GM23338 (cell line): ENCODE data around the gene PIK3AP1. TPM values are rescaled to one million over a fixed set of nuclear protein-coding genes. Genes with fewer than 3 reads are reported as not detected.

ENCODE experiments used
- ATAC-seq: fragments of 200-7000 bp; cut with Tn5 transposase; 3 replicates; pipeline ENCODE4 v1.9.1; 2020
- DNase-seq: peaks from one replicate; pipeline ENCODE4 v3.0.0-alpha.2; 2015; ENCODE audit warnings: low spot score
- H2AFZ ChIP-seq: fragments of 200-600 bp; sonication (generic); 2 replicates; pipeline ENCODE4 v1.8.0; 2016; ENCODE audit warnings: antibody characterized with exemption, mild to moderate bottlenecking, moderate library complexity
- H3F3A ChIP-seq: fragments of 200-600 bp; sonication (generic); replicated peaks from 2 replicates; pipeline ENCODE4 v1.8.0; 2017; ENCODE audit warnings: antibody characterized with exemption, mixed run types, low read depth
- H3K27ac ChIP-seq: fragments of 200-600 bp; sonication (generic); 2 replicates; pipeline ENCODE4 v1.6.1; 2016; ENCODE audit warnings: low read depth
- H3K27me3 ChIP-seq: fragments of 200-600 bp; sonication (generic); 2 replicates; pipeline ENCODE4 v1.8.0; 2016; ENCODE audit warnings: mild to moderate bottlenecking, mixed run types, moderate library complexity; ENCODE audit not compliant: insufficient read depth
- H3K36me3 ChIP-seq: fragments of 200-600 bp; sonication (generic); 2 replicates; pipeline ENCODE4 v1.8.0; 2016; ENCODE audit warnings: mild to moderate bottlenecking; ENCODE audit not compliant: insufficient read depth
- H3K4me1 ChIP-seq: fragments of 200-600 bp; sonication (generic); 2 replicates; pipeline ENCODE4 v1.8.0; 2016; ENCODE audit warnings: mild to moderate bottlenecking, moderate library complexity; ENCODE audit not compliant: insufficient read depth
- H3K4me2 ChIP-seq: fragments of 200-600 bp; sonication (generic); 2 replicates; pipeline ENCODE4 v1.7.1; 2017; ENCODE audit warnings: mixed run types
- H3K4me3 ChIP-seq: fragments of 200-600 bp; sonication (generic); 2 replicates; pipeline ENCODE4 v1.6.1; 2016; ENCODE audit warnings: mixed run types
- H3K79me2 ChIP-seq: fragments of 200-600 bp; sonication (generic); replicated peaks from 2 replicates; pipeline ENCODE4 v1.8.0; 2017; ENCODE audit warnings: mild to moderate bottlenecking; ENCODE audit not compliant: insufficient read depth
- H3K9me2 ChIP-seq: fragments of 200-600 bp; sonication (generic); 2 replicates; pipeline ENCODE4 v1.8.0; 2017; ENCODE audit not compliant: insufficient read depth
- H4K20me1 ChIP-seq: fragments of 200-600 bp; sonication (generic); replicated peaks from 2 replicates; pipeline ENCODE4 v1.8.0; 2017; ENCODE audit warnings: mild to moderate bottlenecking; ENCODE audit not compliant: insufficient read depth
- H3K27ac Mint-ChIP-seq: 2 replicates; pipeline ENCODE4 v1.8.0; 2020; ENCODE audit warnings: inconsistent platforms, mild to moderate bottlenecking, moderate library complexity, mixed read lengths
- H3K27me3 Mint-ChIP-seq: 3 replicates; pipeline ENCODE4 v1.8.0; 2022; ENCODE audit warnings: low read depth, mild to moderate bottlenecking, moderate library complexity, mixed read lengths, inconsistent platforms; ENCODE audit not compliant: insufficient read depth, poor library complexity
- H3K36me3 Mint-ChIP-seq: 3 replicates; pipeline ENCODE4 v1.8.0; 2021; ENCODE audit warnings: low read depth, mild to moderate bottlenecking, inconsistent platforms, moderate library complexity, mixed read lengths
- H3K4me1 Mint-ChIP-seq: 3 replicates; pipeline ENCODE4 v1.8.0; 2020; ENCODE audit warnings: mild to moderate bottlenecking, inconsistent platforms, mixed read lengths
- H3K4me3 Mint-ChIP-seq: 3 replicates; pipeline ENCODE4 v1.8.0; 2021; ENCODE audit warnings: moderate library complexity, mild to moderate bottlenecking, inconsistent platforms, mixed read lengths
- H3K9me3 Mint-ChIP-seq: 3 replicates; pipeline ENCODE4 v1.8.0; 2020; ENCODE audit warnings: moderate library complexity, mild to moderate bottlenecking, inconsistent platforms, mixed read lengths
- CREB1 ChIP-seq: fragments of 250-450 bp; sonication (Bioruptor Pico); IDR thresholded peaks from 2 replicates; pipeline ENCODE4 v1.5.0; 2020; ENCODE audit warnings: low read depth, mild to moderate bottlenecking, moderate library complexity
- CTCF ChIP-seq, 2 experiments: fragments of 200-600 bp in 1 of 2; sonication (generic) in 1 of 2; conservative IDR thresholded peaks; 2 replicates each; pipeline versions ENCODE4 v1.5.1 to v1.6.1; 2016 to 2017; ENCODE audit warnings: antibody characterized with exemption in 2 of 2, low read depth in 2 of 2, mild to moderate bottlenecking in 2 of 2, moderate library complexity in 1 of 2
- EZH2 ChIP-seq: fragments of 200-600 bp; sonication (generic); IDR thresholded peaks from one replicate; pipeline ENCODE4 v1.8.0; 2017; ENCODE audit warnings: antibody characterized with exemption, mild to moderate bottlenecking, low read depth; ENCODE audit not compliant: unreplicated experiment
- EZH2phosphoT487 ChIP-seq: fragments of 200-600 bp; sonication (generic); IDR thresholded peaks from one replicate; pipeline ENCODE4 v1.8.1; 2018; ENCODE audit warnings: antibody characterized with exemption; ENCODE audit not compliant: unreplicated experiment
- JUNB ChIP-seq: IDR thresholded peaks from one replicate; pipeline ENCODE4 v1.6.1; 2016; ENCODE audit warnings: antibody characterized with exemption; ENCODE audit not compliant: unreplicated experiment
- NANOG ChIP-seq: IDR thresholded peaks from 2 replicates; pipeline ENCODE4 v1.6.1; 2016; ENCODE audit warnings: antibody characterized with exemption, borderline replicate concordance
- POLR2AphosphoS5 ChIP-seq: IDR thresholded peaks from 2 replicates; pipeline ENCODE4 v1.6.1; 2016; ENCODE audit warnings: antibody characterized with exemption, low read depth
- STAT1 ChIP-seq: IDR thresholded peaks from one replicate; pipeline ENCODE4 v1.6.1; 2016; ENCODE audit warnings: antibody characterized with exemption; ENCODE audit not compliant: unreplicated experiment
- ZNF114 ChIP-seq: fragments of 250-450 bp; sonication (Bioruptor Pico); IDR thresholded peaks from 2 replicates; pipeline ENCODE4 v1.5.0; 2020; ENCODE audit warnings: mild to moderate bottlenecking, moderate library complexity
- ZNF331 ChIP-seq: fragments of 250-450 bp; sonication (Bioruptor Pico); IDR thresholded peaks from 2 replicates; pipeline ENCODE4 v1.5.0; 2020; ENCODE audit warnings: low read depth, mild to moderate bottlenecking, moderate library complexity
- polyA plus RNA-seq: library from polyadenylated mRNA; unstranded; fragments of >200 nt; fragmentation: Nextera tagmentation; extraction: Ambion mirVana; gene quantifications from 2 replicates; pipeline ENCODE4 v1.2.1, GENCODE V29; 2016
- total RNA-seq: library from RNA; depleted of rRNA; stranded (reverse); fragments of >200 nt; shearing (Covaris generic); gene quantifications from 2 replicates; pipeline ENCODE4 v1.2.3, GENCODE V29; 2014
- TF ChIP-seq, protein P1 (sequence below): fragments of 250-450 bp; sonication (Bioruptor Pico); IDR thresholded peaks from 2 replicates; pipeline ENCODE4 v1.5.0; 2020; ENCODE audit warnings: mild to moderate bottlenecking, moderate library complexity
- TF ChIP-seq, protein P2 (sequence below): IDR thresholded peaks from one replicate; pipeline ENCODE4 v1.6.1; 2018; ENCODE audit warnings: antibody characterized with exemption; ENCODE audit not compliant: unreplicated experiment
- TF ChIP-seq, protein P3 (sequence below): IDR thresholded peaks from 2 replicates; pipeline ENCODE4 v1.6.1; 2016; ENCODE audit warnings: antibody characterized with exemption

The PIK3AP1 gene
- total and polyA plus RNA-seq, 2 experiments from 2014 or later = 0.65 to 2.3 TPM

- H3K27ac Mint-ChIP-seq = no peak overlapping the region
- Histone ChIP-seq H3K9me2 (no peaks in the 10 kb centered on the region), H3K4me3 (no peak overlapping the region), H3K4me2 (no peak overlapping the region), H3F3A (no peaks in the 10 kb centered on the region), H3K4me1 (no peaks in the 10 kb centered on the region), H3K27ac (no peak overlapping the region), H3K79me2 (no peaks in the 10 kb centered on the region), H4K20me1 (no peaks in the 10 kb centered on the region), H3K36me3 (no peaks in the 10 kb centered on the region), H2AFZ (no peak overlapping the region), H3K27me3 (no peaks in the 10 kb centered on the region)
- H3K4me3 Mint-ChIP-seq = no peak overlapping the region
- no peaks in the 10 kb centered on the region for H3K9me3 Mint-ChIP-seq
- no peaks in the 10 kb centered on the region for H3K36me3 Mint-ChIP-seq
- H3K4me1 Mint-ChIP-seq = peaks cover 3% of the 10 kb centered on the region; the same call in 2 of the 3 replicates
- no peak for DNase-seq
- peaks cover 3% of the 10 kb centered on the region for H3K27me3 Mint-ChIP-seq
- no peak for ATAC-seq
- no peak for TF ChIP-seq CREB1
- TF ChIP-seq ZNF114 (CRISPR knock-in tag) = no peak
- TF ChIP-seq POLR2AphosphoS5 = no peak
- no peak for TF ChIP-seq NANOG
- TF ChIP-seq, protein P1, sequence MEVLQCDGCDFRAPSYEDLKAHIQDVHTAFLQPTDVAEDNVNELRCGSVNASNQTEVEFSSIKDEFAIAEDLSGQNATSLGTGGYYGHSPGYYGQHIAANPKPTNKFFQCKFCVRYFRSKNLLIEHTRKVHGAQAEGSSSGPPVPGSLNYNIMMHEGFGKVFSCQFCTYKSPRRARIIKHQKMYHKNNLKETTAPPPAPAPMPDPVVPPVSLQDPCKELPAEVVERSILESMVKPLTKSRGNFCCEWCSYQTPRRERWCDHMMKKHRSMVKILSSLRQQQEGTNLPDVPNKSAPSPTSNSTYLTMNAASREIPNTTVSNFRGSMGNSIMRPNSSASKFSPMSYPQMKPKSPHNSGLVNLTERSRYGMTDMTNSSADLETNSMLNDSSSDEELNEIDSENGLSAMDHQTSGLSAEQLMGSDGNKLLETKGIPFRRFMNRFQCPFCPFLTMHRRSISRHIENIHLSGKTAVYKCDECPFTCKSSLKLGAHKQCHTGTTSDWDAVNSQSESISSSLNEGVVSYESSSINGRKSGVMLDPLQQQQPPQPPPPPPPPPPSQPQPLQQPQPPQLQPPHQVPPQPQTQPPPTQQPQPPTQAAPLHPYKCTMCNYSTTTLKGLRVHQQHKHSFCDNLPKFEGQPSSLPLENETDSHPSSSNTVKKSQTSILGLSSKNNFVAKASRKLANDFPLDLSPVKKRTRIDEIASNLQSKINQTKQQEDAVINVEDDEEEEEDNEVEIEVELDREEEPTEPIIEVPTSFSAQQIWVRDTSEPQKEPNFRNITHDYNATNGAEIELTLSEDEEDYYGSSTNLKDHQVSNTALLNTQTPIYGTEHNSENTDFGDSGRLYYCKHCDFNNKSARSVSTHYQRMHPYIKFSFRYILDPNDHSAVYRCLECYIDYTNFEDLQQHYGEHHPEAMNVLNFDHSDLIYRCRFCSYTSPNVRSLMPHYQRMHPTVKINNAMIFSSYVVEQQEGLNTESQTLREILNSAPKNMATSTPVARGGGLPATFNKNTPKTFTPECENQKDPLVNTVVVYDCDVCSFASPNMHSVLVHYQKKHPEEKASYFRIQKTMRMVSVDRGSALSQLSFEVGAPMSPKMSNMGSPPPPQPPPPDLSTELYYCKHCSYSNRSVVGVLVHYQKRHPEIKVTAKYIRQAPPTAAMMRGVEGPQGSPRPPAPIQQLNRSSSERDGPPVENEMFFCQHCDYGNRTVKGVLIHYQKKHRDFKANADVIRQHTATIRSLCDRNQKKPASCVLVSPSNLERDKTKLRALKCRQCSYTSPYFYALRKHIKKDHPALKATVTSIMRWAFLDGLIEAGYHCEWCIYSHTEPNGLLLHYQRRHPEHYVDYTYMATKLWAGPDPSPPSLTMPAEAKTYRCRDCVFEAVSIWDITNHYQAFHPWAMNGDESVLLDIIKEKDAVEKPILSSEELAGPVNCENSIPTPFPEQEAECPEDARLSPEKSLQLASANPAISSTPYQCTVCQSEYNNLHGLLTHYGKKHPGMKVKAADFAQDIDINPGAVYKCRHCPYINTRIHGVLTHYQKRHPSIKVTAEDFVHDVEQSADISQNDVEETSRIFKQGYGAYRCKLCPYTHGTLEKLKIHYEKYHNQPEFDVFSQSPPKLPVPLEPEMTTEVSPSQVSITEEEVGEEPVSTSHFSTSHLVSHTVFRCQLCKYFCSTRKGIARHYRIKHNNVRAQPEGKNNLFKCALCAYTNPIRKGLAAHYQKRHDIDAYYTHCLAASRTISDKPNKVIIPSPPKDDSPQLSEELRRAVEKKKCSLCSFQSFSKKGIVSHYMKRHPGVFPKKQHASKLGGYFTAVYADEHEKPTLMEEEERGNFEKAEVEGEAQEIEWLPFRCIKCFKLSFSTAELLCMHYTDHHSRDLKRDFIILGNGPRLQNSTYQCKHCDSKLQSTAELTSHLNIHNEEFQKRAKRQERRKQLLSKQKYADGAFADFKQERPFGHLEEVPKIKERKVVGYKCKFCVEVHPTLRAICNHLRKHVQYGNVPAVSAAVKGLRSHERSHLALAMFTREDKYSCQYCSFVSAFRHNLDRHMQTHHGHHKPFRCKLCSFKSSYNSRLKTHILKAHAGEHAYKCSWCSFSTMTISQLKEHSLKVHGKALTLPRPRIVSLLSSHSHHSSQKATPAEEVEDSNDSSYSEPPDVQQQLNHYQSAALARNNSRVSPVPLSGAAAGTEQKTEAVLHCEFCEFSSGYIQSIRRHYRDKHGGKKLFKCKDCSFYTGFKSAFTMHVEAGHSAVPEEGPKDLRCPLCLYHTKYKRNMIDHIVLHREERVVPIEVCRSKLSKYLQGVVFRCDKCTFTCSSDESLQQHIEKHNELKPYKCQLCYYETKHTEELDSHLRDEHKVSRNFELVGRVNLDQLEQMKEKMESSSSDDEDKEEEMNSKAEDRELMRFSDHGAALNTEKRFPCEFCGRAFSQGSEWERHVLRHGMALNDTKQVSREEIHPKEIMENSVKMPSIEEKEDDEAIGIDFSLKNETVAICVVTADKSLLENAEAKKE (CRISPR knock-in tag) = no peak
- no peak for TF ChIP-seq CTCF (conservative IDR thresholded peaks at IDR 0.05; ENCODE audit: low read depth in 2 of 2)
- no peak for TF ChIP-seq JUNB
- no peak for TF ChIP-seq ZNF331 (CRISPR knock-in tag)
- TF ChIP-seq, protein P2, sequence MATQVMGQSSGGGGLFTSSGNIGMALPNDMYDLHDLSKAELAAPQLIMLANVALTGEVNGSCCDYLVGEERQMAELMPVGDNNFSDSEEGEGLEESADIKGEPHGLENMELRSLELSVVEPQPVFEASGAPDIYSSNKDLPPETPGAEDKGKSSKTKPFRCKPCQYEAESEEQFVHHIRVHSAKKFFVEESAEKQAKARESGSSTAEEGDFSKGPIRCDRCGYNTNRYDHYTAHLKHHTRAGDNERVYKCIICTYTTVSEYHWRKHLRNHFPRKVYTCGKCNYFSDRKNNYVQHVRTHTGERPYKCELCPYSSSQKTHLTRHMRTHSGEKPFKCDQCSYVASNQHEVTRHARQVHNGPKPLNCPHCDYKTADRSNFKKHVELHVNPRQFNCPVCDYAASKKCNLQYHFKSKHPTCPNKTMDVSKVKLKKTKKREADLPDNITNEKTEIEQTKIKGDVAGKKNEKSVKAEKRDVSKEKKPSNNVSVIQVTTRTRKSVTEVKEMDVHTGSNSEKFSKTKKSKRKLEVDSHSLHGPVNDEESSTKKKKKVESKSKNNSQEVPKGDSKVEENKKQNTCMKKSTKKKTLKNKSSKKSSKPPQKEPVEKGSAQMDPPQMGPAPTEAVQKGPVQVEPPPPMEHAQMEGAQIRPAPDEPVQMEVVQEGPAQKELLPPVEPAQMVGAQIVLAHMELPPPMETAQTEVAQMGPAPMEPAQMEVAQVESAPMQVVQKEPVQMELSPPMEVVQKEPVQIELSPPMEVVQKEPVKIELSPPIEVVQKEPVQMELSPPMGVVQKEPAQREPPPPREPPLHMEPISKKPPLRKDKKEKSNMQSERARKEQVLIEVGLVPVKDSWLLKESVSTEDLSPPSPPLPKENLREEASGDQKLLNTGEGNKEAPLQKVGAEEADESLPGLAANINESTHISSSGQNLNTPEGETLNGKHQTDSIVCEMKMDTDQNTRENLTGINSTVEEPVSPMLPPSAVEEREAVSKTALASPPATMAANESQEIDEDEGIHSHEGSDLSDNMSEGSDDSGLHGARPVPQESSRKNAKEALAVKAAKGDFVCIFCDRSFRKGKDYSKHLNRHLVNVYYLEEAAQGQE = no peak
- TF ChIP-seq EZH2 = no peak
- TF ChIP-seq, protein P3, sequence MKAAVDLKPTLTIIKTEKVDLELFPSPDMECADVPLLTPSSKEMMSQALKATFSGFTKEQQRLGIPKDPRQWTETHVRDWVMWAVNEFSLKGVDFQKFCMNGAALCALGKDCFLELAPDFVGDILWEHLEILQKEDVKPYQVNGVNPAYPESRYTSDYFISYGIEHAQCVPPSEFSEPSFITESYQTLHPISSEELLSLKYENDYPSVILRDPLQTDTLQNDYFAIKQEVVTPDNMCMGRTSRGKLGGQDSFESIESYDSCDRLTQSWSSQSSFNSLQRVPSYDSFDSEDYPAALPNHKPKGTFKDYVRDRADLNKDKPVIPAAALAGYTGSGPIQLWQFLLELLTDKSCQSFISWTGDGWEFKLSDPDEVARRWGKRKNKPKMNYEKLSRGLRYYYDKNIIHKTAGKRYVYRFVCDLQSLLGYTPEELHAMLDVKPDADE = no peak
- no peak for TF ChIP-seq EZH2phosphoT487
- TF ChIP-seq STAT1 = no peak
Measured at GRCh38 chr10:96684826-96685225, 35.5 kb downstream of the PIK3AP1 start.
